AG04449 (cell line): ENCODE results near the gene MMP17.

Experiments used
- CTCF ChIA-PET: fragments of 350-600 bp; formaldehyde crosslinking; extraction: SDS; loops from one replicate; lab custom pipeline; 2021; ENCODE audit warnings: antibody characterized with exemption; lab: Yijun Ruan, JAX
- POLR2A ChIA-PET: fragments of 400-600, 350-600 bp; formaldehyde crosslinking; extraction: SDS; loops from one replicate; lab custom pipeline; 2020; ENCODE audit warnings: antibody characterized with exemption, inconsistent platforms; lab: Yijun Ruan, JAX
- DNase-seq: peaks from one replicate; pipeline ENCODE4 v3.0.0-alpha.2; 2010; ENCODE audit warnings: low read depth, low spot score
- H3K4me3 ChIP-seq: 2 replicates; pipeline ENCODE4 v1.5.1; 2011; ENCODE audit warnings: low read depth, mild to moderate bottlenecking, control low read depth, low read length
- CTCF ChIP-seq: IDR thresholded peaks from one replicate; pipeline ENCODE4 v1.5.1; 2011; ENCODE audit warnings: mild to moderate bottlenecking, moderate library complexity, low read length, control low read depth, inconsistent platforms; ENCODE audit not compliant: insufficient read depth; ENCODE audit errors: missing control alignments

MMP17 gene

DNA sequence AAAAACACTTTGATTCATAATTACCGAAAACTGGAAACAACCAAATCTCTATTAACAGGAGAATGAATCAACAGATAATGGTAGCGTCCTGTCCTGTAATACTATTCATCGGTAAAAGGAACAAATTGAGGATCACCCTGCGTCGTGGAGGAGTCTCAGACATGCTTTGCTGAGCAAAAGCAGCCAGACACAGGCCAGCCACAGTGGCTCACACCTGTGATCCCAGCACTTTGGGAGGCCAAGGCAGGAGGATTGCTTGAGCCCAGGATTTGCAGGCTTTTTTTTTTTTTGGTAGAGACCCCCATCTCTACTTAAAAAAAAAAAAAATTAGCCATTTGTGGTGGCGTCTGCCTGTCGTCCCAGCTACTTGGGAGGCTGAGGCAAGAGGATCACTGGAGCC is 34.1 kb upstream of the MMP17 start:
- ChIA-PET CTCF (interaction anchor here (1.0 kb wide), 1 partner anchor 688 kb away, joined by 3 read pairs; no protein-coding TSS in a partner anchor), POLR2A (interaction anchor here (0.9 kb wide), 1 partner anchor 83 kb away, joined by 3 read pairs; the partner anchor contains the start of gene SFSWAP)
- no peak for TF ChIP-seq CTCF
- no peak overlapping the region for H3K4me3 ChIP-seq
- DNase-seq, result no peak

DNA sequence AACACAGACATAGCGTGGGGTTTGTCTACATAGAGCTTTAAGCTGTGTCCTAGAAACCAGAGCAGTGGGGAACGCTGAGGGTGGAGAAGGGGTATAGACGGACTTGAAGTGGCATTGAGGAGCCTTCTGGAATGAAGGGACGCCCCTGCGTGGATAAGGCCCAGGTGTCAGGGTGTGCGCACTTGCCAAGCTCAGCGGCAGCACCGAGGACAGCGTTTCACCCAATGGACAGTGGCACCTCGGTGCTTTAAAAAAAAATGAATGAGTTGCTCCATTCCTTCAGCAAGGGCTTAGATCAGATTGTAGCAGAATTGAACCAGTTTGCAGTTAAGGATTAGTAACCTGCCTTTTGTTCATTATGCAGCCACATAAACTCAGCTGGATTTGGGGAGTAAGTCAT is 33.6 kb upstream of the MMP17 start:
- CTCF ChIA-PET, result interaction anchor here (1.0 kb wide), 1 partner anchor 688 kb away, joined by 3 read pairs; no protein-coding TSS in a partner anchor
- no peak for DNase-seq
- TF ChIP-seq CTCF, result no peak
- POLR2A ChIA-PET, result interaction anchor here (0.9 kb wide), 1 partner anchor 84 kb away, joined by 3 read pairs; the partner anchor contains the start of gene SFSWAP
- no peak overlapping the region for H3K4me3 ChIP-seq

GRCh38 chr12:131795064-131795463 is 33.1 kb upstream of the MMP17 start:
- no peak for TF ChIP-seq CTCF
- POLR2A ChIA-PET, result interaction anchor here (0.9 kb wide), 1 partner anchor 84 kb away, joined by 3 read pairs; the partner anchor contains the start of gene SFSWAP
- CTCF ChIA-PET, result interaction anchor here (1.0 kb wide), 1 partner anchor 689 kb away, joined by 3 read pairs; no protein-coding TSS in a partner anchor
- no peak overlapping the region for H3K4me3 ChIP-seq
- no peak for DNase-seq

DNA sequence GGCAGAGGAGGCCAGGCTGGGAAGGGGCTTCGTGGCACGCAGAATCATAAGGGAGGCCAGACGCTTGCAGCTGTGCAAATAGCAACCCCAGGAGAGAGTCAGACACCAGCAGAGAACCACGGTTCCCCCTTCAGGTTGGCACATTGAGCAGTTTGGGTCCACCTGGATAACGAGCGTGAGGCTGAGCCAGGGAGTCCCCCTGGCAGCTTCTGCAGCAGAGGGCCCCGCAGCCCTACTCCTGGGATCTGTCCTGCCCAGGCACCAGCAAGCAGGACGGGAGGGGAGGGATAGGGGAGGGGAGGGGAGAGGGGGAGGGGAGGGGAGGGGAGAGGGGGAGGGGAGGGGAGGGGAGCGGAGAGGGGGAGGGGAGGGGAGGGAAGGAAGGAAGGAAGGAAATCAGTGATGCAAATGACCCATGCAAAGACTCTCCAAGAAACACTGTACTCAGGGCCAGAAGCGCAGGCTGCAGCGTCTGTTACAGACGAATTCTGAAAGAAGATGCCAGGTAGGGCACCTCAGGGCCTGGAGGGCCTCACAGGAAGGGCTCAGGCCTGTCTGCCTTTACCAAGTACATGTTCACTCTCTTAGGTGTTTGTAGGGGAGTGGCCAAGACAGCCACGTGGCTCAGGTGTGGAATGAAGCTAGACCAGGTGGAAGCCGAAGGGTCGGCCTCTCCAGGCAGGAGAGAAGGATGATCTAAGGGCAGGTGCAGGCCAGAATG is 32.3 kb upstream of the MMP17 start:
- CTCF ChIA-PET, result no interaction called here
- no peak for DNase-seq
- TF ChIP-seq CTCF, result no peak
- POLR2A ChIA-PET, result no interaction called here
- no peak overlapping the region for H3K4me3 ChIP-seq

- DNase-seq, result no peak
- ChIA-PET CTCF (no interaction called here), POLR2A (no interaction called here)
- no peak overlapping the region for H3K4me3 ChIP-seq
- no peak for TF ChIP-seq CTCF
Measured at GRCh38 chr12:131796411-131796736, 31.8 kb upstream of the MMP17 start.

- ChIA-PET POLR2A (no interaction called here), CTCF (no interaction called here)
- no peak overlapping the region for H3K4me3 ChIP-seq
- no peak for DNase-seq
- TF ChIP-seq CTCF, result no peak
Measured at GRCh38 chr12:131796754-131797587, 31.2 kb upstream of the MMP17 start.
